ENCODE results near the gene RPRD2. TPM values are rescaled to one million over a fixed set of nuclear protein-coding genes. Genes with fewer than 3 reads are reported as not detected.
A peak's percentile ranks its signal among the peaks of the same experiment; 100 is the strongest.

Gene RPRD2
- total and polyA plus RNA-seq, 9 of the 15 experiments (the other 6 are each of a cell fraction or from before 2014, with no cell fraction given), result 1.5 to 21.6 (median 7.7) TPM

DNA sequence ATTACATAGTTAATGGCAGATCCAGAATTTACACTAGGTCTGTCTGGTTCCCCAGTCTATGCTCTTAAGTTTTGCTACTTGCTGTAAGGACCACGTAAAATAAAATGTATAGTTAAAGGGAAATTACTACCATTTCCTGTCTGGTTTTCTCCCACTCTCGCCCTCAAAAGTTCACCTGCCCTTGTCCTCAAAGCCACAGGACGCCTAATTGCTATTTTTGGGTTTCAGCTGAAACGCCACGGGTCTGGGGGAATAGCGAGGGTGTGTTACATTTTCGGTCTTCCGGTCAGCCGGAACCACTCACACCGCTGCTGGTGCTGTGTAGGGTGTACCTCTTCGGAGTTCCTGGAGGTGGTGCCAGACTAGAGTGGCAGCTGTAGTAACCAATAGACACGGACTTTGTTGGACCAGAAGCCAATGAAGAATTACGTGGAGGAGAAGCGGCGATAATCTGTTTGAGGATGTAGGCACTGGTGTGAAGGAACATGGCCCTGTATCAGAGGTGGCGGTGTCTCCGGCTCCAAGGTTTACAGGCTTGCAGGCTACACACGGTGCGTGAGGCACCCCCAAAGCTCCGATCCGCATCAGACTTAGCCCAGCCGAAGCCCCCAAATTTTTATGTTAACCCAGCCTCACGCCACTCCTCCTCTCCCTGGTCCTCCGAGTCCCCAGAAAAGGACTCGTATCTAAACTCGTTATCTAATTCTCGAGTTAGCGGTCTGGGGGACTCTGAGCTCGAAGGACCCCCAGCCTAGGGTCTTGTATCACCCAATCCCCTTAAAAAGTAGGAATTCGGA is 123.2 kb downstream of the RPRD2 start, which contains the start of gene TARS2 (continued):
- TF ChIP-seq, protein P1, sequence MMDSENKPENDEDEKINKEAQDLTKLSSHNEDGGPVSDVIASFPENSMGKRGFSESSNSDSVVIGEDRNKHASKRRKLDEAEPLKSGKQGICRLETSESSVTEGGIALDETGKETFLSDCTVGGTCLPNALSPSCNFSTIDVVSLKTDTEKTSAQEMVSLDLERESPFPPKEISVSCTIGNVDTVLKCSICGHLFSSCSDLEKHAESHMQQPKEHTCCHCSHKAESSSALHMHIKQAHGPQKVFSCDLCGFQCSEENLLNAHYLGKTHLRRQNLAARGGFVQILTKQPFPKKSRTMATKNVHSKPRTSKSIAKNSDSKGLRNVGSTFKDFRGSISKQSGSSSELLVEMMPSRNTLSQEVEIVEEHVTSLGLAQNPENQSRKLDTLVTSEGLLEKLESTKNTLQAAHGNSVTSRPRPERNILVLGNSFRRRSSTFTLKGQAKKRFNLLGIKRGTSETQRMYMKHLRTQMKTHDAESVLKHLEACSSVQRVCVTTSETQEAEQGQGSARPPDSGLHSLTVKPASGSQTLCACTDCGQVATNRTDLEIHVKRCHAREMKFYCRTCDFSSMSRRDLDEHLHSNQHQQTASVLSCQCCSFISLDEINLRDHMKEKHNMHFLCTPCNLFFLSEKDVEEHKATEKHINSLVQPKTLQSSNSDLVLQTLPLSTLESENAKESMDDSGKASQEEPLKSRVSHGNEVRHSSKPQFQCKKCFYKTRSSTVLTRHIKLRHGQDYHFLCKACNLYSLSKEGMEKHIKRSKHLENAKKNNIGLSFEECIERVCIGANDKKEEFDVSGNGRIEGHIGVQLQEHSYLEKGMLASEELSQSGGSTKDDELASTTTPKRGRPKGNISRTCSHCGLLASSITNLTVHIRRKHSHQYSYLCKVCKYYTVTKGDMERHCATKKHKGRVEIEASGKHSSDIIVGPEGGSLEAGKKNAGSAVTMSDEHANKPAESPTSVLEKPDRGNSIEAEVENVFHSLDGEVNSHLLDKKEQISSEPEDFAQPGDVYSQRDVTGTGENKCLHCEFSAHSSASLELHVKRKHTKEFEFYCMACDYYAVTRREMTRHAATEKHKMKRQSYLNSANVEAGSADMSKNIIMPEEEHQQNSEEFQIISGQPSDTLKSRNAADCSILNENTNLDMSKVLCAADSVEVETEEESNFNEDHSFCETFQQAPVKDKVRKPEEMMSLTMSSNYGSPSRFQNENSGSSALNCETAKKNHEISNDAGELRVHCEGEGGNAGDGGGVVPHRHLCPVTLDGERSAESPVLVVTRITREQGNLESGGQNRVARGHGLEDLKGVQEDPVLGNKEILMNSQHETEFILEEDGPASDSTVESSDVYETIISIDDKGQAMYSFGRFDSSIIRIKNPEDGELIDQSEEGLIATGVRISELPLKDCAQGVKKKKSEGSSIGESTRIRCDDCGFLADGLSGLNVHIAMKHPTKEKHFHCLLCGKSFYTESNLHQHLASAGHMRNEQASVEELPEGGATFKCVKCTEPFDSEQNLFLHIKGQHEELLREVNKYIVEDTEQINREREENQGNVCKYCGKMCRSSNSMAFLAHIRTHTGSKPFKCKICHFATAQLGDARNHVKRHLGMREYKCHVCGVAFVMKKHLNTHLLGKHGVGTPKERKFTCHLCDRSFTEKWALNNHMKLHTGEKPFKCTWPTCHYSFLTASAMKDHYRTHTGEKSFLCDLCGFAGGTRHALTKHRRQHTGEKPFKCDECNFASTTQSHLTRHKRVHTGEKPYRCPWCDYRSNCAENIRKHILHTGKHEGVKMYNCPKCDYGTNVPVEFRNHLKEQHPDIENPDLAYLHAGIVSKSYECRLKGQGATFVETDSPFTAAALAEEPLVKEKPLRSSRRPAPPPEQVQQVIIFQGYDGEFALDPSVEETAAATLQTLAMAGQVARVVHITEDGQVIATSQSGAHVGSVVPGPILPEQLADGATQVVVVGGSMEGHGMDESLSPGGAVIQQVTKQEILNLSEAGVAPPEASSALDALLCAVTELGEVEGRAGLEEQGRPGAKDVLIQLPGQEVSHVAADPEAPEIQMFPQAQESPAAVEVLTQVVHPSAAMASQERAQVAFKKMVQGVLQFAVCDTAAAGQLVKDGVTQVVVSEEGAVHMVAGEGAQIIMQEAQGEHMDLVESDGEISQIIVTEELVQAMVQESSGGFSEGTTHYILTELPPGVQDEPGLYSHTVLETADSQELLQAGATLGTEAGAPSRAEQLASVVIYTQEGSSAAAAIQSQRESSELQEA (IDR thresholded peaks at IDR 0.05; ENCODE audit: low read depth), result no peak
- TF ChIP-seq POU5F1 (IDR thresholded peaks at IDR 0.05; ENCODE audit: borderline replicate concordance, low read depth, low read length, partially characterized antibody) (no peak), ZKSCAN8 (CRISPR knock-in tag; IDR thresholded peaks at IDR 0.05) (no peak), FOSL1 (tag; conservative IDR thresholded peaks at IDR 0.05) (peak; percentile 60), PURB (CRISPR knock-in tag; IDR thresholded peaks at IDR 0.05; ENCODE audit: low read depth) (no peak), ILF3 (IDR thresholded peaks at IDR 0.05; ENCODE audit: borderline replicate concordance) (0 out of 2 replicates have a peak, but pooled peaks have one; percentile 46), ZNF143 (CRISPR knock-in tag; IDR thresholded peaks at IDR 0.05) (no peak)
- TF ChIP-seq, protein P2, sequence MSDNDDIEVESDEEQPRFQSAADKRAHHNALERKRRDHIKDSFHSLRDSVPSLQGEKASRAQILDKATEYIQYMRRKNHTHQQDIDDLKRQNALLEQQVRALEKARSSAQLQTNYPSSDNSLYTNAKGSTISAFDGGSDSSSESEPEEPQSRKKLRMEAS (CRISPR knock-in tag; IDR thresholded peaks at IDR 0.05), result peak; percentile 63
- TF ChIP-seq, protein P3, sequence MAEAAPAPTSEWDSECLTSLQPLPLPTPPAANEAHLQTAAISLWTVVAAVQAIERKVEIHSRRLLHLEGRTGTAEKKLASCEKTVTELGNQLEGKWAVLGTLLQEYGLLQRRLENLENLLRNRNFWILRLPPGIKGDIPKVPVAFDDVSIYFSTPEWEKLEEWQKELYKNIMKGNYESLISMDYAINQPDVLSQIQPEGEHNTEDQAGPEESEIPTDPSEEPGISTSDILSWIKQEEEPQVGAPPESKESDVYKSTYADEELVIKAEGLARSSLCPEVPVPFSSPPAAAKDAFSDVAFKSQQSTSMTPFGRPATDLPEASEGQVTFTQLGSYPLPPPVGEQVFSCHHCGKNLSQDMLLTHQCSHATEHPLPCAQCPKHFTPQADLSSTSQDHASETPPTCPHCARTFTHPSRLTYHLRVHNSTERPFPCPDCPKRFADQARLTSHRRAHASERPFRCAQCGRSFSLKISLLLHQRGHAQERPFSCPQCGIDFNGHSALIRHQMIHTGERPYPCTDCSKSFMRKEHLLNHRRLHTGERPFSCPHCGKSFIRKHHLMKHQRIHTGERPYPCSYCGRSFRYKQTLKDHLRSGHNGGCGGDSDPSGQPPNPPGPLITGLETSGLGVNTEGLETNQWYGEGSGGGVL (CRISPR knock-in tag; IDR thresholded peaks at IDR 0.05), result no peak
- TF ChIP-seq, protein P4, sequence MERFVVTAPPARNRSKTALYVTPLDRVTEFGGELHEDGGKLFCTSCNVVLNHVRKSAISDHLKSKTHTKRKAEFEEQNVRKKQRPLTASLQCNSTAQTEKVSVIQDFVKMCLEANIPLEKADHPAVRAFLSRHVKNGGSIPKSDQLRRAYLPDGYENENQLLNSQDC (CRISPR knock-in tag; IDR thresholded peaks at IDR 0.05), result 0 out of 2 replicates have a peak, but pooled peaks have one; percentile 41
- TF ChIP-seq, protein P5, sequence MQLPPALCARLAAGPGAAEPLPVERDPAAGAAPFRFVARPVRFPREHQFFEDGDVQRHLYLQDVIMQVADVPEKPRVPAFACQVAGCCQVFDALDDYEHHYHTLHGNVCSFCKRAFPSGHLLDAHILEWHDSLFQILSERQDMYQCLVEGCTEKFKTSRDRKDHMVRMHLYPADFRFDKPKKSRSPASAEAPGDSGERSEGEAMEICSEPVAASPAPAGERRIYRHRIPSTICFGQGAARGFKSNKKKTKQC (CRISPR knock-in tag; IDR thresholded peaks at IDR 0.05), result no peak
- TF ChIP-seq, protein P6, sequence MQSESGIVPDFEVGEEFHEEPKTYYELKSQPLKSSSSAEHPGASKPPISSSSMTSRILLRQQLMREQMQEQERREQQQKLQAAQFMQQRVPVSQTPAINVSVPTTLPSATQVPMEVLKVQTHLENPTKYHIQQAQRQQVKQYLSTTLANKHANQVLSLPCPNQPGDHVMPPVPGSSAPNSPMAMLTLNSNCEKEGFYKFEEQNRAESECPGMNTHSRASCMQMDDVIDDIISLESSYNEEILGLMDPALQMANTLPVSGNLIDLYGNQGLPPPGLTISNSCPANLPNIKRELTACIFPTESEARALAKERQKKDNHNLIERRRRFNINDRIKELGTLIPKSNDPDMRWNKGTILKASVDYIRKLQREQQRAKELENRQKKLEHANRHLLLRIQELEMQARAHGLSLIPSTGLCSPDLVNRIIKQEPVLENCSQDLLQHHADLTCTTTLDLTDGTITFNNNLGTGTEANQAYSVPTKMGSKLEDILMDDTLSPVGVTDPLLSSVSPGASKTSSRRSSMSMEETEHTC (IDR thresholded peaks at IDR 0.05), result 0 out of 2 replicates have a peak, but pooled peaks have one; percentile 40
